ENCODE measurements around the gene OR51G1.
"Not testable (repeated sequence)": the region's sequence is repeated elsewhere in the genome, so short reads cannot be mapped to it uniquely, and the experiment has no call there.

The OR51G1 gene

DNA sequence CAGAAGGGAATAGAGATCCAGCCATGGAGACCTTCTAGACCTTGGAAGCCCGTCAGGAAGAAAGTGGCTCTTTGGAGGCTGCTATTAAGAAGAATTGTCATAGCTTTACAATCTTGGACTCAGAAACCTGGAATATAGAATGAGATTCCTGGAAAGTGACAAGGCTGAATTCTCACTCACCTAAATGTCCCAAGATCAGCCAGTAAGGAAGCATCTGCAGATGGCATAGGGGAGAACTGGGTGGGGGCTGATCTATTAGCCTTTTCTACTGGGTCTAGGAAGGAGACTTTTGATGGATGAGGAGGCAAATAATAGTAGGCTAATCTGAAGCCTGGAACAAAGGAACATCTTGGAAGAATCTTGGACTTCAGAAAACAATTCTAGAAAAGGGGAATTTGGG lies at the start of gene OR51G1:
Gene OR51G1 (minus strand): TSS at position 101 of the 400 bp plus-strand sequence. CDS start 0 bp downstream, at position 101.
- Mint-ChIP-seq H3K4me1 (no peaks in the 10 kb centered on the region), H3K27ac (no peak within 1 kb of the TSS), H3K4me3 (no peak within 1 kb of the TSS), H3K27me3 (peaks cover 3% of the 10 kb centered on the region), H3K9me3 (no peaks in the 10 kb centered on the region), H3K36me3 (no peaks in the 10 kb centered on the region)

GRCh38 chr11:4962816-4963215 lies 38.7 kb upstream of the OR51G1 start:
- no peaks in the 10 kb centered on the region for H3K4me1 Mint-ChIP-seq
- H3K36me3 Mint-ChIP-seq, result no peaks in the 10 kb centered on the region
- no peak overlapping the region for H3K4me3 Mint-ChIP-seq
- no peaks in the 10 kb centered on the region for H3K9me3 Mint-ChIP-seq
- H3K27ac Mint-ChIP-seq, result no peak overlapping the region
- no peaks in the 10 kb centered on the region for H3K27me3 Mint-ChIP-seq

DNA sequence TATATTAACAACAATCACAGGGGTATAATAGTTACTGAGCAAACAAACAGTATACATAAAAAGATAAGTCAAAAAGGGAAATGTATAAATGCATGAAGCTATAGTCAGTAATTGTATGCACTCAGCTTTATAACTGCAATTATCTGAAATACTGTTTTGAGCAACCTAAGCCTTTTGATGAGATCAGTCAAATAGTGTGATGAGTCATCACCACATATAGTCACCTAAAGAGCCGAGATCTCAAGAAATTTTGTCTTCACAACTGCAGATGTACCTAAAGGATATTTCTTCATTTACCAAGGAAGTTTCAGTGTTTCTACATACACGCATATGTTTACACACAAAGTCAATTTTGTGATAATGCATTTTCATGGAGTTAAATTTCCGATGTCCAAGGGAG lies 36.7 kb upstream of the OR51G1 start:
- no peaks in the 10 kb centered on the region for H3K4me1 Mint-ChIP-seq
- H3K27me3 Mint-ChIP-seq, result no peaks in the 10 kb centered on the region

GRCh38 chr11:4957396-4957795 lies 33.3 kb upstream of the OR51G1 start:
- Mint-ChIP-seq H3K4me3 (no peak overlapping the region), H3K9me3 (no peaks in the 10 kb centered on the region), H3K27ac (no peak overlapping the region), H3K27me3 (no peaks in the 10 kb centered on the region), H3K4me1 (no peaks in the 10 kb centered on the region), H3K36me3 (no peaks in the 10 kb centered on the region)

More for the DNA sequence above, 36.7 kb upstream of the OR51G1 start:
- no peaks in the 10 kb centered on the region for H3K9me3 Mint-ChIP-seq
- no peaks in the 10 kb centered on the region for H3K36me3 Mint-ChIP-seq
- no peak overlapping the region for H3K27ac Mint-ChIP-seq
- no peak overlapping the region for H3K4me3 Mint-ChIP-seq

DNA sequence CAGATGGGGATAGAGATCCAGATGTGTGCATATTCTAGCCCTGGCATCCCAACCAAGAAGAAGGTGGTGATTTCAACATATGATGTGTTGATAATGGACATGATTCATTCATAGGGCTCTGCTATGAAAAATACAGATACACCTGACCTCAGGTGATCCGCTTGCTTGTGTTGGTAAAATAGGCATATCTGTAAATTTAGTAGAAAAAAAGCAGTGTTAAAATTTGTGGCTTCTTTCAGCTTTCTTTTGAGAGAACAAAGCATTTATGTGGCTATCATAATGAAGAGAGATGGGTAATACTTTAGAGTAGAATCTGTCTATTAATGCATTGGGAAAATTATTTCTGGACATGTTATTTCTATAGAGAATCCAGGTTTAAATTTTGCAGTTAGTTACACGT lies 31.5 kb upstream of the OR51G1 start, which contains the start of gene OR51A2:
Gene OR51A2 (minus strand): TSS at position 101 of the 400 bp plus-strand sequence. CDS start 0 bp downstream, at position 101.
- H3K4me3 Mint-ChIP-seq, H3K9me3 Mint-ChIP-seq, H3K36me3 Mint-ChIP-seq, H3K27ac Mint-ChIP-seq, H3K4me1 Mint-ChIP-seq, H3K27me3 Mint-ChIP-seq: not testable (repeated sequence)

DNA sequence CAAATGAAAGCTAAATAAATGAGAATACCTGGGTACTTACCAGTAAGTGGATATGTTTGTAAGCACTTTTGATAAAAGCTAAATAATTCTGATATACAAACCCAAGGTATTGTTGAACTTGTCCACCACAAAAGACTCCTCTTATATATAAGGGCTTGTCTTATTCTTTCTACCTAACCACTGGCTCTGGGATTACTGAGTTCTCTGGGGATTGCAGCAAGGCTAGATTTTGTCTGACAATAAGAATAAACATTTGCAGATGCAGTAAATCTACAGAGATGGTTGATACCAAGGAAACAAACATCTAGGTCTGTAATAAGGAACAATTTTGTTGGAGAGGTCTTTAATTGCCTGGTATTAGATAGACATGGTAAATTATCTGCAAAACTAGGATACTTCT lies 23.4 kb upstream of the OR51G1 start, which contains the start of gene OR51A4:
Gene OR51A4 (minus strand): TSS at position 101 of the 400 bp plus-strand sequence. CDS start 505 bp downstream, outside the sequence.
- Mint-ChIP-seq H3K4me3 (no peak within 1 kb of the TSS), H3K27me3 (no peaks in the 10 kb centered on the region), H3K4me1 (no peaks in the 10 kb centered on the region), H3K36me3 (no peaks in the 10 kb centered on the region), H3K27ac (no peak within 1 kb of the TSS), H3K9me3 (no peaks in the 10 kb centered on the region)

DNA sequence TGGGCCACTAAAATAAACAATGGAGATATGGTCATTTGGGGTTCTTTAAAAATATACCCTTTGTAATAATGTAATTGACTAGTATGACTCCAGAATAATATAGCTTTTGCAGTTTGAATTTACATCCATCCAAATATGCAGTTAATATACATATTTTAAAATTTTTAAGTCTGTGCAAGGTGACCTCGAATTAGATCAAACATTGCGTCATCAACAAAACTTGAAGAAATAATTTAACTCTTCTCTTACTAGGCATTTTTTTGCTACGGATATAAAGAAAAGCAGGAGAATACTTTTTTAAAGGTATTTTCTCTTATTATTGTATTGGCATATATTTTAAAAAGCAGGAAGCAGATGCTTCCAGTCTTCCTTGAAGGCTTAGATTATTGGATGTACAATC lies 12.6 kb upstream of the OR51G1 start:
- Mint-ChIP-seq H3K4me3 (no peak overlapping the region), H3K27ac (no peak overlapping the region), H3K36me3 (no peaks in the 10 kb centered on the region), H3K9me3 (no peaks in the 10 kb centered on the region), H3K4me1 (no peaks in the 10 kb centered on the region), H3K27me3 (peaks cover 3% of the 10 kb centered on the region)

DNA sequence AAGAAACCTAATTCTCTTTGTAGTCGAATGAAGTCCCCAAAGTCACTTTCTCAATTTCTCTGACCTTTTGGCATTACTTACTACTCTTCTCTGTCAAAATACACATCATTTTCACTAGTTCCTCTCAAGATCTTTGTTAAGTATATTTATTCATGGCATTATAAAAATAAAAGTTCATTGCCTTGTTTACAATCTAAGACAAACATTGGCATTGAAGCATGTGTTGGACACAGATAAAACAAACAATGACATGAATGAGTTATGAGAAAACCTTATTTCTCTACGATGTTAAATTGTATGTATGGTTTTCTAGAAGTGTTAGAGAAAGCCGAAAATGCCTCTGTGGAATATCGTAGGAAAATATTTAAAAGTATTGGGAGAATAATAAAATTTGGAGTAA lies 8.6 kb upstream of the OR51G1 start:
- Mint-ChIP-seq H3K36me3 (no peaks in the 10 kb centered on the region), H3K4me3 (no peak overlapping the region), H3K4me1 (no peaks in the 10 kb centered on the region), H3K27ac (no peak overlapping the region), H3K9me3 (no peaks in the 10 kb centered on the region), H3K27me3 (no peaks in the 10 kb centered on the region)

GRCh38 chr11:4926608-4927007 lies 2.5 kb upstream of the OR51G1 start:
- Mint-ChIP-seq H3K4me1 (no peaks in the 10 kb centered on the region), H3K36me3 (no peaks in the 10 kb centered on the region), H3K9me3 (no peaks in the 10 kb centered on the region), H3K27me3 (peaks cover 3% of the 10 kb centered on the region), H3K27ac (no peak overlapping the region), H3K4me3 (no peak overlapping the region)

DNA sequence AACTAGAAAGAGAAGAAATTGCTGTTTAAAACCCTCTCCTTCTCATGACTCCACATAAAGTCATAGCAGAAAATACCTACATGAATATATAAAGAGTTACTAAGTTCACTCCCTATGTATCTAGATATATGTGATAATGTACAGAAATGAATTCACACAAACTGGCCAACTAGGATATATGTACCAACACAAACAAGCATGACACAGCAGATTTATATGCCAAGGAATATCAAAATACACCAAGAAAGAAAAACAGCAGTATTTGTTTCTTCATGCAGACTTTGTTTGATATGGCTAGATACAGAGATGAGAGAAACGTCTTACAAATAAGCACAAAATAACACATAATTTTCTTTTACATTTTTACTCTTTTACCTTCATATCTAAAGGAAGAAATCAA lies 1.8 kb downstream of the OR51G1 start:
- H3K4me3 Mint-ChIP-seq, result no peak overlapping the region
- H3K4me1 Mint-ChIP-seq, result no peaks in the 10 kb centered on the region
- H3K27ac Mint-ChIP-seq, result no peak overlapping the region
- peaks cover 3% of the 10 kb centered on the region for H3K27me3 Mint-ChIP-seq
- H3K9me3 Mint-ChIP-seq, result no peaks in the 10 kb centered on the region
- H3K36me3 Mint-ChIP-seq, result no peaks in the 10 kb centered on the region

DNA sequence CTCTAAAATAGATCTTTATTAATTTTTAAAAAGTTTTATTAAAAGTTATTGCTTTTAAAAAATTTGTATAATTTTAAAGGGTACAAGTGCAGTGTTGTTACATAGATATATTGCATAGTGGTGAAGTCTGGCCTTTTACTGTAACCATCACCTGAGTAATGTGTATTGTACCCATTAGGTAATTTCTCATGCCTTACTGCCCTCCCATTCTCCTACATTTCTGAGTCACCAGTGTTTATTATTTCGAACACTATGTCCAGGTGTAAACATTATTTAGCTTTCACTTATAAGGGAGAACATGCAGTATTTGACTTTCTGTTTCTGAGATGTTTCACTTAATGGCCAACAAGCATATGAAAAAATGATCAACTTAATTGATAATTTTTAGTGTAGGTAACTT lies 2.3 kb downstream of the OR51G1 start:
- Mint-ChIP-seq H3K36me3 (no peaks in the 10 kb centered on the region), H3K9me3 (no peaks in the 10 kb centered on the region), H3K4me3 (no peak overlapping the region), H3K27me3 (peaks cover 3% of the 10 kb centered on the region), H3K27ac (no peak overlapping the region), H3K4me1 (no peaks in the 10 kb centered on the region)

GRCh38 chr11:4919250-4919649 lies 4.9 kb downstream of the OR51G1 start, which contains the start of gene OR51G2:
Gene OR51G2 (minus strand): TSS chr11:4919350. CDS start chr11:4915663, 3,687 bp downstream.
- no peaks in the 10 kb centered on the region for H3K9me3 Mint-ChIP-seq
- peaks cover 6% of the 10 kb centered on the region for H3K27me3 Mint-ChIP-seq
- no peaks in the 10 kb centered on the region for H3K36me3 Mint-ChIP-seq
- H3K4me3 Mint-ChIP-seq, result no peak within 1 kb of the TSS
- H3K27ac Mint-ChIP-seq, result no peak within 1 kb of the TSS
- no peaks in the 10 kb centered on the region for H3K4me1 Mint-ChIP-seq

- Mint-ChIP-seq H3K36me3 (no peaks in the 10 kb centered on the region), H3K9me3 (no peaks in the 10 kb centered on the region), H3K27ac (no peak overlapping the region), H3K4me3 (no peak overlapping the region), H3K27me3 (peaks cover 7% of the 10 kb centered on the region), H3K4me1 (no peaks in the 10 kb centered on the region)
These were observed 7.6 kb downstream of the OR51G1 start for GRCh38 chr11:4916581-4916980.

GRCh38 chr11:4903484-4903883 lies 20.7 kb downstream of the OR51G1 start, which contains the start of gene OR51A7:
Gene OR51A7 (plus strand): TSS chr11:4903783. CDS start chr11:4907370, 3,587 bp downstream.
- Mint-ChIP-seq H3K27me3 (peaks cover 3% of the 10 kb centered on the region), H3K36me3 (no peaks in the 10 kb centered on the region), H3K4me3 (no peak within 1 kb of the TSS)

GRCh38 chr11:4891996-4892640 lies 32.0 kb downstream of the OR51G1 start:
- H3K4me3 Mint-ChIP-seq, result no peak overlapping the region
- no peaks in the 10 kb centered on the region for H3K4me1 Mint-ChIP-seq
- H3K36me3 Mint-ChIP-seq, result no peaks in the 10 kb centered on the region
- no peaks in the 10 kb centered on the region for H3K9me3 Mint-ChIP-seq
- H3K27me3 Mint-ChIP-seq, result peaks cover 4% of the 10 kb centered on the region
- H3K27ac Mint-ChIP-seq, result no peak overlapping the region

More at GRCh38 chr11:4903484-4903883, 20.7 kb downstream of the OR51G1 start, which contains the start of gene OR51A7:
- Mint-ChIP-seq H3K4me1 (no peaks in the 10 kb centered on the region), H3K9me3 (peaks cover 5% of the 10 kb centered on the region), H3K27ac (no peak within 1 kb of the TSS)

- Mint-ChIP-seq H3K4me1 (no peaks in the 10 kb centered on the region), H3K36me3 (no peaks in the 10 kb centered on the region), H3K27ac (no peak overlapping the region), H3K4me3 (no peak overlapping the region), H3K27me3 (peaks cover 4% of the 10 kb centered on the region), H3K9me3 (no peaks in the 10 kb centered on the region)
These were observed 33.9 kb downstream of the OR51G1 start for GRCh38 chr11:4890279-4890678.
